Left ventricle myocardium inferior (tissue), 1 donor: ENCODE data around the gene C1QTNF6. TPM values are rescaled to one million over a fixed set of nuclear protein-coding genes. Genes with fewer than 3 reads are reported as not detected.

ENCODE experiments used
- DNase-seq: peaks from one replicate; pipeline ENCODE4 v3.0.0-alpha.2; 2020
- H3K27ac ChIP-seq: fragments of 200-600 bp; replicated peaks from 2 replicates; pipeline ENCODE4 v1.8.0; 2021
- H3K27me3 ChIP-seq: fragments of 200-600 bp; 2 replicates; pipeline ENCODE4 v1.8.0; 2021; ENCODE audit warnings: low read depth
- H3K36me3 ChIP-seq: fragments of 200-600 bp; 2 replicates; pipeline ENCODE4 v1.8.0; 2021
- H3K4me1 ChIP-seq: fragments of 200-600 bp; 2 replicates; pipeline ENCODE4 v1.8.0; 2021
- H3K4me3 ChIP-seq: fragments of 200-600 bp; 2 replicates; pipeline ENCODE4 v1.8.0; 2021; ENCODE audit warnings: mild to moderate bottlenecking, moderate library complexity
- H3K9me3 ChIP-seq: fragments of 200-600 bp; replicated peaks from 2 replicates; pipeline ENCODE4 v1.8.0; 2021
- CTCF ChIP-seq: fragments of 200-600 bp; IDR thresholded peaks from 2 replicates; pipeline ENCODE4 v1.8.0; 2021; ENCODE audit warnings: antibody characterized with exemption, mild to moderate bottlenecking, borderline replicate concordance
- intact Hi-C: fragments of 100-400 bp; cut with micrococcal nuclease; formaldehyde crosslinking; loops from one replicate; pipeline ENCODE4 v1.11.0; 2022
- total RNA-seq: library from RNA; stranded (reverse); fragmentation: NEBNext Ultra II Directional; extraction: Animal tissue kit (Norgen Biotek cat#: 25700); gene quantifications from one replicate; pipeline ENCODE4 v1.2.1, GENCODE V29; 2021
- donor health status: DM: no; HTN: yes; CAD: no; lungs with severe emphysema.

Gene C1QTNF6
- total RNA-seq, 1 donor from 2014 or later = 1.3 TPM

- no peak for DNase-seq
- no peak overlapping the region for H3K27ac ChIP-seq
- H3K9me3 ChIP-seq = no peaks in the 10 kb centered on the region
- H3K4me1 ChIP-seq = no peaks in the 10 kb centered on the region
- no peak overlapping the region for H3K4me3 ChIP-seq
- TF ChIP-seq CTCF = no peak
- peaks cover 93% of the 10 kb centered on the region for H3K27me3 ChIP-seq
- intact Hi-C loops = no loop called here
- H3K36me3 ChIP-seq = no peaks in the 10 kb centered on the region
Measured at GRCh38 chr22:37219533-37219932, 31.5 kb upstream of the C1QTNF6 start.

- Histone ChIP-seq H3K4me1 (no peaks in the 10 kb centered on the region), H3K36me3 (no peaks in the 10 kb centered on the region), H3K4me3 (no peak overlapping the region), H3K9me3 (no peaks in the 10 kb centered on the region), H3K27ac (no peak overlapping the region), H3K27me3 (peaks cover 93% of the 10 kb centered on the region)
- DNase-seq = no peak
- TF ChIP-seq CTCF = no peak
- intact Hi-C loops = no loop called here
Measured at GRCh38 chr22:37218771-37219411, 30.8 kb upstream of the C1QTNF6 start.

- intact Hi-C loops = no loop called here
- no peak for TF ChIP-seq CTCF
- Histone ChIP-seq H3K4me3 (no peak overlapping the region), H3K4me1 (no peaks in the 10 kb centered on the region), H3K9me3 (no peaks in the 10 kb centered on the region), H3K27ac (no peak overlapping the region), H3K27me3 (peaks cover 93% of the 10 kb centered on the region), H3K36me3 (no peaks in the 10 kb centered on the region)
- no peak for DNase-seq
Measured at GRCh38 chr22:37218399-37218770, 30.3 kb upstream of the C1QTNF6 start.

GRCh38 chr22:37215890-37216289 is 27.8 kb upstream of the C1QTNF6 start:
- Histone ChIP-seq H3K4me1 (peaks cover 4% of the 10 kb centered on the region), H3K4me3 (no peak overlapping the region), H3K9me3 (no peaks in the 10 kb centered on the region), H3K27ac (no peak overlapping the region), H3K36me3 (no peaks in the 10 kb centered on the region), H3K27me3 (peaks cover 96% of the 10 kb centered on the region)
- TF ChIP-seq CTCF = no peak
- DNase-seq = no peak
- intact Hi-C loops = no loop called here

- H3K27me3 ChIP-seq = peaks cover 96% of the 10 kb centered on the region
- H3K4me3 ChIP-seq = no peak overlapping the region
- intact Hi-C loops = no loop called here
- H3K9me3 ChIP-seq = no peaks in the 10 kb centered on the region
- no peak for TF ChIP-seq CTCF
- DNase-seq = no peak
- peaks cover 4% of the 10 kb centered on the region for H3K4me1 ChIP-seq
- H3K36me3 ChIP-seq = no peaks in the 10 kb centered on the region
- no peak overlapping the region for H3K27ac ChIP-seq
Measured at GRCh38 chr22:37214731-37215030, 26.6 kb upstream of the C1QTNF6 start.
